Common myeloid progenitor, CD34-positive (primary cell): ENCODE results near the gene ESX1.

Experiments
- CTCF ChIA-PET: fragments of 350-600 bp; sonication (Branson Sonifier 250); formaldehyde crosslinking; loops from one replicate; lab custom pipeline; 2021; ENCODE audit warnings: antibody characterized with exemption; lab: Charles Lee
- POLR2A ChIA-PET: fragments of 350-600 bp; sonication (Branson Sonifier 250); formaldehyde crosslinking; loops from one replicate; lab custom pipeline; 2021; ENCODE audit warnings: antibody characterized with exemption; lab: Charles Lee
- DNase-seq, 3 donors: peaks; one replicate each; pipeline versions ENCODE4 v3.0.0 to v3.0.0-alpha.2; 2013
- H3K27ac ChIP-seq, 2 experiments: 1 replicate in 1 of 2; 2 replicates in 1 of 2; pipeline ENCODE4 v1.7.0; 2013; ENCODE audit warnings: inconsistent platforms in 2 of 2, low read length in 2 of 2, mild to moderate bottlenecking in 2 of 2, low read depth in 1 of 2, moderate library complexity in 1 of 2; ENCODE audit not compliant: severe bottlenecking in 2 of 2, insufficient read depth in 1 of 2, poor library complexity in 1 of 2
- H3K27me3 ChIP-seq, 5 experiments: replicated peaks in 2 of 5; 1 replicate in 3 of 5; 2 replicates in 2 of 5; pipeline versions ENCODE4 v1.6.1 to v1.7.0; 2013; ENCODE audit warnings: low read length in 4 of 5, mild to moderate bottlenecking in 2 of 5, moderate library complexity in 2 of 5, inconsistent platforms in 1 of 5; ENCODE audit not compliant: insufficient read depth in 5 of 5, control insufficient read depth in 4 of 5
- H3K36me3 ChIP-seq, 4 experiments: 1 replicate in 2 of 4; 2 replicates in 2 of 4; pipeline versions ENCODE4 v1.6.1 to v1.7.0; 2013; ENCODE audit warnings: low read length in 3 of 4, control low read depth in 1 of 4, mild to moderate bottlenecking in 1 of 4; ENCODE audit not compliant: control insufficient read depth in 4 of 4, insufficient read depth in 4 of 4
- H3K4me1 ChIP-seq, 4 experiments: 1 replicate in 3 of 4; 2 replicates in 1 of 4; pipeline versions ENCODE4 v1.6.1 to v1.7.1; 2013; ENCODE audit warnings: low read length in 3 of 4, mild to moderate bottlenecking in 3 of 4, control low read depth in 1 of 4, inconsistent platforms in 1 of 4, moderate library complexity in 1 of 4; ENCODE audit not compliant: control insufficient read depth in 4 of 4, insufficient read depth in 4 of 4; ENCODE audit errors: control extremely low read depth in 1 of 4
- H3K4me3 ChIP-seq, 7 experiments: 1 replicate in 4 of 7; 2 replicates in 3 of 7; pipeline versions ENCODE4 v1.5.1 to v1.7.0; 2013; ENCODE audit warnings: mild to moderate bottlenecking in 7 of 7, low read length in 6 of 7, moderate library complexity in 6 of 7, inconsistent platforms in 2 of 7, low read depth in 2 of 7, control low read depth in 1 of 7; ENCODE audit not compliant: insufficient read depth in 4 of 7, control insufficient read depth in 1 of 7; ENCODE audit errors: extremely low read depth in 1 of 7
- H3K9me3 ChIP-seq, 5 experiments: 1 replicate in 4 of 5; 2 replicates in 1 of 5; pipeline versions ENCODE4 v1.6.1 to v1.7.1; 2013; ENCODE audit warnings: low read length in 4 of 5, mild to moderate bottlenecking in 2 of 5, inconsistent platforms in 1 of 5, low read depth in 1 of 5, moderate library complexity in 1 of 5; ENCODE audit not compliant: control insufficient read depth in 4 of 5, insufficient read depth in 2 of 5; ENCODE audit errors: control extremely low read depth in 1 of 5
- WGBS: methylation state at CpG from one replicate; pipeline ENCODE4 v1.1.5; 2013; ENCODE audit not compliant: insufficient coverage; 5-methylcytosine and 5-hydroxymethylcytosine counted together

ESX1 gene

DNA sequence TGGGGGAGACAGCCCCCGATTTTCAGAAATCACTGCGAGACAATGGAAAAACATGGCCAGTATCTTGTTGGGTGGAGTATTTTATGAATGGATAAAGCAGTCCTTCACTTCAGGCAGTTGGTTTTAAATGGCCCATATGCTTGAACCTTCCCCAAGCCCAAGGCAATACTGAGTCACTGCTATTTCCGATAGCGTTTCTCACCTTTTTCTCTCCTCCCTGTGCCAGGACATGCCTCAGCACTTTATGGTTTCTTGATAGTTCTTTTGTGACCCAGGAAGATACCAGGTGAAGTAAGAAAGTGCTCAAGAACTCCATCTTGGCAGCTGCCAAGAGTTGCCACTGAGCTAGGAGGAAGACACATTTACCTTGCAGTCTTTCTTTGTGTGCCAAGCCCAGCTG is 26.8 kb upstream of the ESX1 start:
- H3K27ac ChIP-seq, result no peak overlapping the region
- H3K4me3 ChIP-seq, result no peak overlapping the region
- H3K27me3 ChIP-seq, result no peaks in the 10 kb centered on the region
- CTCF ChIA-PET, result no interaction called here
- H3K4me1 ChIP-seq, result no peaks in the 10 kb centered on the region
- DNase-seq, result no peak
- 85% methylated on average over 2 of the region's 4 CpGs for WGBS
- H3K9me3 ChIP-seq, result peaks cover 0 to 2% (median 0%) of the 10 kb centered on the region in 5 experiments
- H3K36me3 ChIP-seq, result no peaks in the 10 kb centered on the region
- POLR2A ChIA-PET, result no interaction called here

DNA sequence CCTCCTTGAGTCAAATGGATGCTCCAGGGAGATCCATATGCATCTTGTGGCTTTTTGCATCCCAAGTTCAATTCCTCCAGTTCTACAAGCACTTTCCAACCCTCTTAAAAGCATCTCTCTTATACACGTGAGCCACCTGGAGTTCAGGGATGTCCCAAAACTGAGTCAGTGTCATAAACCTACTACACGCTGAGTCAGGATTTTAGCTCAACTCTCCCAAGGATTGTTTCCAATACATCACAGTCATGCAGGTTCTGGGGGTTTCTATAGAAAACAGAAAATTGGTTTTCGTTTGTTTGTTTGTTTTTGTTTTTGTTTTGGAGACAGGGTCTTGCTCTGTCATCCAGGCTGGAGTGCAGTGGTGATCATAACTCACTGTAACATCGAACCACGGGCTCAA is 25.9 kb upstream of the ESX1 start:
- Histone ChIP-seq H3K27me3 (no peaks in the 10 kb centered on the region), H3K9me3 (peaks cover 0 to 2% (median 0%) of the 10 kb centered on the region in 5 experiments), H3K36me3 (no peaks in the 10 kb centered on the region), H3K27ac (no peak overlapping the region), H3K4me3 (no peak overlapping the region), H3K4me1 (no peaks in the 10 kb centered on the region)
- POLR2A ChIA-PET, result no interaction called here
- WGBS, result 67% methylated on average over 2 of the region's 5 CpGs
- CTCF ChIA-PET, result no interaction called here
- no peak for DNase-seq

DNA sequence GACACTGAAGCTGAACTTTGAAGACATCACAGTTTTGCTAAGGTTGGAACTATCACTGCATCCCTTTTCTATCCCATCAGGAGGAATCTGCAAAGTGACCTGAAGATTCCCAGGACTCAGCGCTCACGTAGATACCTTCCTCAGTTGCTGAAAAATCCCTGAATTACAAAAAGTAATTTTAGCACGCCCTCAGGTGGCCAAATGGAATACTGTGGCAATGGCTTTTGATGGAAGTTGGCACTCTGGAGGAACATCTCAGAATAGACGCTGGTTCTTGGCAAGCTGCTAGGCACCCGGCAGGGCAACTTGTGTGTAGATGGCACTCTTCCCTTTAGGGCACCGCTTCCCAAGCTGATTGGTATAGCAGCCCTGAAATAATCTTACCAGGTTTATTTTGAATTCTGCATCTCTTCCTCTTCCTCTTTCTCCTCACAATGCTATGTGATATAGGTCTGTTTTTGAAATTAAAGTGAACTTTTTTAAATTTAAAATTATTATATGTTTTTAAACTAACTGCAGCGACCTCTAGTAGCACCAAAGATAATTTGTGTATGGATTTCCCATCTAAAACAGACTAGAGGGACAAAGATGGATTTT is 16.3 kb upstream of the ESX1 start:
- Histone ChIP-seq H3K9me3 (no peaks in the 10 kb centered on the region), H3K4me3 (peak overlapping the region in 6 of 7 experiments; percentile 25 to 76 (median 53)), H3K27me3 (peaks cover 0 to 3% (median 0%) of the 10 kb centered on the region in 5 experiments), H3K36me3 (no peaks in the 10 kb centered on the region), H3K4me1 (peaks cover 0 to 2% (median 0%) of the 10 kb centered on the region in 4 experiments), H3K27ac (no peak overlapping the region)
- ChIA-PET POLR2A (no interaction called here), CTCF (interaction anchor here (0.7 to 2.0 kb wide), 4 partner anchors 25 to 112 kb away, joined by 3 to 6 read pairs (median 4); no protein-coding TSS in a partner anchor)
- peak in 2 of 3 donors; percentile 44 to 48 for DNase-seq
- WGBS, result 0% methylated on average over 3 of the region's 7 CpGs

DNA sequence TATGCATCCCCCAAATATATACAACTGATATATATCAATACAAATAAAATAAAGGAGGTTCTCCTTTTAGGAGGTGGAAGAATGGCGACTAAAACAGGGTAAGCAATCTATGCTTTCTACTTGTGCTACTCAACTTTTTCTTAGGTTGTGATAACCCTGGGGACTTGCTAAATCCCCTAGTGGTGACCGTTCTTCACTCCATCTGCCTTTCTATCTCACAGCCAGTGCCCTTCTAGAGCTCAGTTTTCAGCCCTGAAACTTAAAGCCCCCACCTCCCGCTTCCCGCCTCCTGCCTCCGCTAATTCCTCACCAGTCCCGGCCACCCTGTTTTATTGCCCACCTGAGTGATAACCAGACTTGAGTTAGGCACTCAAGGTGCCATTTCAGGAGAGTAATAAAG is 15.5 kb upstream of the ESX1 start:
- H3K36me3 ChIP-seq, result no peaks in the 10 kb centered on the region
- H3K27me3 ChIP-seq, result peaks cover 0 to 3% (median 0%) of the 10 kb centered on the region in 5 experiments
- ChIA-PET CTCF (interaction anchor here (0.8 to 2.0 kb wide), 4 partner anchors 24 to 111 kb away, joined by 3 to 6 read pairs (median 4); no protein-coding TSS in a partner anchor), POLR2A (no interaction called here)
- DNase-seq, result peak in 2 of 3 donors; percentile 29 to 41
- 50% methylated on average over 1 of the region's 6 CpGs for WGBS
- peak overlapping the region in 3 of 7 experiments; percentile 54 to 76 (median 72) for H3K4me3 ChIP-seq
- no peaks in the 10 kb centered on the region for H3K9me3 ChIP-seq
- peaks cover 0 to 2% (median 0%) of the 10 kb centered on the region in 4 experiments for H3K4me1 ChIP-seq
- no peak overlapping the region for H3K27ac ChIP-seq

DNA sequence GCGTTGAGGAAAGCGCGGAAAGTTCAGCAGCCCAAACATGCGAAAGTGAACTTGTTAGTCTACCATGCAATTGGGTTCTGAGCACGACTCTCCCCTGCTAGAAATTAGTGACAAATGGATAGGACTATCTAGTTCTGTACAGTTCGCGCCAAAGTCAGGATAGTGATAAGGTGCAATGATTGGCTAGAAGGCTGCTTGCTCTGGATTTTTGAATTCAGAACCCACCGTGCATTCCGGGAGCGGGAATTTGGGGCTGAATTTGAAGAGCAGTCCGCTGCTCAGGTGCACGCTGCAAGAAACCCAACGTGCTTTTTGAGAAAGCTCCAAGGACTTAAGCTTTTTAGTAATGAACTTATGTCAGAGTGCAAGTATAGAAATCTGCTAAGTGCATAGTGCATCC is 732 bp upstream of the ESX1 start:
- peaks cover 0 to 11% (median 0%) of the 10 kb centered on the region in 5 experiments for H3K9me3 ChIP-seq
- H3K27ac ChIP-seq, result no peak overlapping the region
- no peaks in the 10 kb centered on the region for H3K36me3 ChIP-seq
- 29% methylated on average over 13 of the region's 13 CpGs for whole genome bisulfite sequencing
- DNase-seq, result peak in 2 of 3 donors; percentile 11 to 26
- ChIA-PET CTCF (no interaction called here), POLR2A (no interaction called here)
- peaks cover 8 to 63% (median 29%) of the 10 kb centered on the region in 5 experiments for H3K27me3 ChIP-seq
- peaks cover 0 to 16% (median 8%) of the 10 kb centered on the region in 4 experiments for H3K4me1 ChIP-seq
- H3K4me3 ChIP-seq, result no peak overlapping the region

DNA sequence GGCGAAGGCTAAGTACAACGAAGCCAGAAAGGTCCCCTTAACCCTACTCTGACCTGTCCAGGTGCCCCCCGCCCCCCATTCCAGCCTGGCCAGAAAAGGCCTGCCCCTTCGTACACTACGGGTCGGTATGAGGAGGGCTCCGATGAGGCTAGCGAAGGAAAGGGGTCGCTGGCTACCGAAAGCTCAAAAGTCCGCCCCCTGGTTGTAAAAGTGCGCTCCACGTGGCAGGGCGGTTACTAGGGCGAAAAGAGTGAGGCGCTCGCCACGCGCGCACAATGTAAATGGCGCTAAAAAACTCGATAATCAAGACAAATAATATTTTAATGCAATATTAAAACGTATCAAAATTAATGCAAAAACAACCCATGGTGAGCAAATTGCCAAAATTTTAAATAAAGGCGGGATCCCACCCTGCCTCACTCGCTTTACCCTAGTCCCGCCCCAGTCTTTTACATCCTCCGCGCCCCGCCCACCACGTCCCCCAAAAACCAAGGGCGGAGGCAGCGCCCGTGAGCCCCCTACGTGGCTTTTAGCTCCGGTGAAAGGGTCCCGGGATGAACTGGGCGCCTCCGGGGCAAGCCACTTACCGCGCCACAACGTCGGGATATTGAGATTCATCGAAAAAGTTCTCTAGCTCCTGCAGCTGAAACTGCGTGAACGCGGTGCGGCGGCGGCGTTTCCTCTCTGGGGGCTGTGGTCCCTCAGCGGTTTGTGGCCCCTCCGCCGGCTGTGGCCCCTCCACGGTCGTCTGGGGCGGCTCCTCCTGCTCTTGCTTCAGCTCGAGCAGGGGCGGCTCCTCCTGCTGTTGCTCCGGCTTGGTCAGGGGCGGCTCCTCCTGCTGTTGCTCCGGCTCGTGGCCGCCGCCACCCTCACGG is 929 bp downstream of the ESX1 start:
- 32% methylated on average over 52 of the region's 65 CpGs for WGBS
- peak overlapping the region in 4 of 7 experiments; percentile 33 to 50 (median 42) for H3K4me3 ChIP-seq
- H3K27ac ChIP-seq, result no peak overlapping the region
- peaks cover 6 to 65% (median 25%) of the 10 kb centered on the region in 5 experiments for H3K27me3 ChIP-seq
- peaks cover 0 to 16% (median 8%) of the 10 kb centered on the region in 4 experiments for H3K4me1 ChIP-seq
- CTCF ChIA-PET, result interaction anchor here (1.0 kb wide), 1 partner anchor 58 kb away, joined by 5 read pairs; no protein-coding TSS in a partner anchor
- POLR2A ChIA-PET, result no interaction called here
- no peaks in the 10 kb centered on the region for H3K36me3 ChIP-seq
- peak in 2 of 3 donors; percentile 45 to 54 for DNase-seq
- H3K9me3 ChIP-seq, result peaks cover 0 to 11% (median 0%) of the 10 kb centered on the region in 5 experiments
